GM12878 (cell line): ENCODE measurements around the gene HMGCL. TPM values are rescaled to one million over a fixed set of nuclear protein-coding genes. Genes with fewer than 3 reads are reported as not detected.

ENCODE experiments used
- ATAC-seq: fragments of 200-7000 bp; cut with Tn5 transposase; 3 replicates; pipeline ENCODE4 v1.9.1; 2020; ENCODE audit warnings: mild to moderate bottlenecking, moderate library complexity
- BruUV-seq: library from RNA; stranded (reverse); fragments of 400-500 nt; replicated peaks from 2 replicates; lab custom pipeline; 2021; lab: Mats Ljungman, UMichigan
- CTCF ChIA-PET: fragments of 300-600 bp; sonication (Branson Sonifier 250); formaldehyde crosslinking; extraction: SDS; loops from one replicate; lab custom pipeline; 2021; ENCODE audit warnings: inconsistent platforms; lab: Yijun Ruan, JAX
- POLR2A ChIA-PET: fragments of 350-600 bp; formaldehyde crosslinking; extraction: SDS; loops from one replicate; lab custom pipeline; 2021; ENCODE audit warnings: inconsistent platforms; lab: Charles Lee
- RAD21 ChIA-PET: fragments of 300-600 bp; sonication (Branson Sonifier 250); formaldehyde crosslinking; loops from one replicate; lab custom pipeline; 2023; ENCODE audit warnings: antibody characterized with exemption; ENCODE audit not compliant: unreplicated experiment; lab: Charles Lee
- SMC1A ChIA-PET: fragments of 300-600 bp; sonication (Branson Sonifier 250); formaldehyde crosslinking; loops from one replicate; lab custom pipeline; 2023; ENCODE audit not compliant: unreplicated experiment, uncharacterized antibody; lab: Charles Lee
- DNase-seq: peaks from one replicate; pipeline ENCODE4 v3.0.0-alpha.2; 2011; ENCODE audit warnings: low read depth, low spot score
- FAIRE-seq: peaks from 3 replicates; lab custom pipeline; 2011; peaks lifted over from hg19 to GRCh38; lab: Jason Lieb, UNC
- H2AFZ ChIP-seq: 2 replicates; pipeline ENCODE4 v1.6.0; 2011; ENCODE audit warnings: low read depth, low read length, control low read depth; ENCODE audit not compliant: control insufficient read depth
- H3K27ac ChIP-seq: 2 replicates; pipeline ENCODE4 v1.5.1; 2011; ENCODE audit warnings: control low read depth; ENCODE audit not compliant: control insufficient read depth, insufficient read depth
- H3K27me3 ChIP-seq, 2 experiments: replicated peaks in 1 of 2; 2 replicates each; pipeline versions ENCODE4 v1.6.0 to v1.6.1; 2011; ENCODE audit warnings: low read length in 1 of 2; ENCODE audit not compliant: control insufficient read depth in 2 of 2, insufficient read depth in 2 of 2
- H3K36me3 ChIP-seq, 2 experiments: 2 replicates each; pipeline ENCODE4 v1.5.1; 2011; ENCODE audit warnings: low read length in 1 of 2; ENCODE audit not compliant: control insufficient read depth in 2 of 2, insufficient read depth in 2 of 2
- H3K4me1 ChIP-seq: 2 replicates; pipeline ENCODE4 v1.6.1; 2011; ENCODE audit warnings: mild to moderate bottlenecking, low read length, moderate library complexity, mixed read lengths; ENCODE audit not compliant: control insufficient read depth, insufficient read depth
- H3K4me2 ChIP-seq: 2 replicates; pipeline ENCODE4 v1.6.0; 2011; ENCODE audit warnings: control low read depth; ENCODE audit not compliant: control insufficient read depth, insufficient read depth
- H3K4me3 ChIP-seq: fragments of 200-600 bp; sonication (generic); 2 replicates; pipeline ENCODE4 v1.5.1; 2016
- H3K79me2 ChIP-seq: 2 replicates; pipeline ENCODE4 v1.6.0; 2011; ENCODE audit warnings: low read length; ENCODE audit not compliant: control insufficient read depth, insufficient read depth
- H3K9ac ChIP-seq: 2 replicates; pipeline ENCODE4 v1.8.0; 2011; ENCODE audit warnings: low read length, control low read depth, mixed read lengths; ENCODE audit not compliant: control insufficient read depth, insufficient read depth
- H3K9me3 ChIP-seq: replicated peaks from 3 replicates; pipeline ENCODE4 v1.5.1; 2011; ENCODE audit warnings: mild to moderate bottlenecking, low read length; ENCODE audit not compliant: control insufficient read depth, insufficient read depth
- H4K20me1 ChIP-seq: 2 replicates; pipeline ENCODE4 v1.6.0; 2011; ENCODE audit not compliant: control insufficient read depth, insufficient read depth
- ATF7 ChIP-seq: fragments of 450-650 bp; IDR thresholded peaks from 2 replicates; pipeline ENCODE4 v1.6.1; 2016; ENCODE audit warnings: low read depth, mild to moderate bottlenecking
- BCL11A ChIP-seq: IDR thresholded peaks from 2 replicates; pipeline ENCODE4 v1.6.1; 2011; ENCODE audit warnings: low read depth, low read length
- DPF2 ChIP-seq: fragments of 450-650 bp; IDR thresholded peaks from 2 replicates; pipeline ENCODE4 v1.6.1; 2017; ENCODE audit warnings: mild to moderate bottlenecking
- EED ChIP-seq: sonication (generic); IDR thresholded peaks from 2 replicates; pipeline ENCODE4 v1.6.1; 2016; ENCODE audit warnings: antibody characterized with exemption, low read depth
- IRF4 ChIP-seq: IDR thresholded peaks from 2 replicates; pipeline ENCODE4 v1.6.1; 2011; ENCODE audit warnings: low read depth, low read length
- NFIC ChIP-seq: IDR thresholded peaks from 2 replicates; pipeline ENCODE4 v1.6.1; 2012; ENCODE audit warnings: low read depth, mild to moderate bottlenecking, inconsistent platforms, low read length, moderate library complexity
- RUNX3 ChIP-seq: IDR thresholded peaks from 2 replicates; pipeline ENCODE4 v1.6.1; 2012; ENCODE audit warnings: low read length, inconsistent platforms
- YBX1 ChIP-seq: fragments of 450-650 bp; IDR thresholded peaks from 2 replicates; pipeline ENCODE4 v1.6.1; 2016; ENCODE audit warnings: antibody characterized with exemption
- WGBS: methylation state at CpG from one replicate; pipeline ENCODE4 v1.1.6; 2016; ENCODE audit warnings: low lambda C conversion rate; ENCODE audit not compliant: insufficient replicate concordance, insufficient coverage; ENCODE audit errors: missing lambda C conversion rate; 5-methylcytosine and 5-hydroxymethylcytosine counted together
- in situ Hi-C: fragments of 300-500 bp; cut with MboI; formaldehyde crosslinking; loops from 9 replicates; pipeline ENCODE4 v1.14.3; 2018; ENCODE audit warnings: mixed read lengths
- intact Hi-C: fragments of 100-400 bp; cut with micrococcal nuclease; formaldehyde crosslinking; loops from one replicate; pipeline ENCODE4 v1.14.2; 2022; ENCODE audit not compliant: unreplicated experiment
- polyA plus RNA-seq, 11 experiments: library from polyadenylated mRNA; depleted of rRNA in 4 of 11; unstranded in 6 of 11; stranded (reverse) in 5 of 11; fragments of >200 nt; fragmentation: Nextera tagmentation in 4 of 11; fragmentation: Illumina TruSeq in 1 of 11; extraction: Ambion mirVana in 4 of 11; extraction: Trizol in 1 of 11; gene quantifications; 1 replicate in 1 of 11; 2 replicates in 10 of 11; pipeline versions ENCODE4 v1.2.1 to v1.2.3, GENCODE V29; 2011 to 2016; ENCODE audit warnings: inconsistent platforms in 2 of 11, missing spikeins in 2 of 11, low read depth in 1 of 11
- total RNA-seq, 4 experiments: library from RNA; depleted of rRNA in 3 of 4; stranded (reverse); fragments of >200 nt in 3 of 4; fragmentation: Illumina TruSeq in 1 of 4; extraction: Trizol in 1 of 4; gene quantifications; 2 replicates each; pipeline versions ENCODE4 v1.2.1 to v1.2.3, GENCODE V29; 2013 to 2021
- TF ChIP-seq, protein P1 (sequence below): IDR thresholded peaks from 2 replicates; pipeline ENCODE4 v1.6.1; 2012; ENCODE audit warnings: mild to moderate bottlenecking, low read depth, low read length
- TF ChIP-seq, protein P2 (sequence below): fragments of 450-650 bp; IDR thresholded peaks from 2 replicates; pipeline ENCODE4 v1.6.1; 2017; ENCODE audit warnings: mild to moderate bottlenecking
- TF ChIP-seq, protein P3 (sequence below): fragments of 150-350 bp; IDR thresholded peaks from 2 replicates; pipeline ENCODE4 v1.6.1; 2016; ENCODE audit warnings: low read depth, low read length
- TF ChIP-seq, protein P4 (sequence below): fragments of 450-650 bp; IDR thresholded peaks from 2 replicates; pipeline ENCODE4 v1.6.1; 2017; ENCODE audit warnings: low read depth, mild to moderate bottlenecking, moderate library complexity

The HMGCL gene
- total and polyA plus RNA-seq, 10 of the 15 experiments (the other 5 are each of a cell fraction or from before 2014, with no cell fraction given) = 29.4 to 127 (median 36.4) TPM

DNA sequence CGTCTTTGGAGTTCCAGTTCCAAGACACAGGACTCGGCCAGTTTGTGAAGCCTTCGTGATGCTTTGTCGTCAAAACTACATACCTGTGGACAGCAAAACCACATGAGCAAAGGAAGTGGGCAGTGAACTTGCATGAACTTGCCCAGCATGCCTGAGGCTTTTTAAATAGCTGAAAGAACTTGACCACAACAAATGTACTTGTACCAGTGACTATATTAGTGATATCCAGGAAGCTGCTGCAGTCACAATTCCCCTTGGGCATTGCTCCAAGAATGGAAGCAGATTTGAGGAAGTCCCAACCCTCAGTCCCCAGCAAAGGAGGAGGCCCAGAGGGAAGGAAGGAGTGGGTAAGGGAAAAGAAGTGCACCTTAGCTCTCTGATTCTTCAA is 40.3 kb upstream of the HMGCL start:
- Histone ChIP-seq H3K9me3 (no peaks in the 10 kb centered on the region), H3K79me2 (peaks cover 35% of the 10 kb centered on the region), H3K4me2 (peak overlapping the region; percentile 64), H3K4me1 (peaks cover 10% of the 10 kb centered on the region), H3K27me3 (no peaks in the 10 kb centered on the region), H3K4me3 (peak overlapping the region; percentile 77), H4K20me1 (no peaks in the 10 kb centered on the region), H3K27ac (peak overlapping the region; percentile 63), H2AFZ (no peak overlapping the region), H3K9ac (peak overlapping the region; percentile 52; the same call in 1 of the 2 replicates), H3K36me3 (peaks cover 0 to 5% of the 10 kb centered on the region in 2 experiments; a peak in 2 of 4 replicates)
- RAD21 ChIA-PET = interaction anchor here (0.6 to 4.8 kb wide), 6 partner anchors 27 to 55 kb away, joined by 3 to 20 read pairs (median 6); partner anchors contain the start of genes CNR2 and HMGCL
- intact Hi-C loops (loop anchor here (1.0 kb wide), 1 partner anchor 39 kb away; no protein-coding TSS in a partner anchor), in situ Hi-C loops (loop anchor here (10.0 kb wide), 1 partner anchor 61 kb away; the partner anchor contains the start of gene GALE)
- no TSS peak for BruUV-seq
- CTCF ChIA-PET = interaction anchor here (0.6 to 4.6 kb wide), 14 partner anchors 11 to 75 kb away, joined by 3 to 50 read pairs (median 4); partner anchors contain the start of genes CNR2 and LYPLA2
- DNase-seq = peak; percentile 81
- 25% methylated on average over 4 of the region's 4 CpGs for WGBS
- peak; percentile 78 for FAIRE-seq
- SMC1A ChIA-PET = interaction anchor here (0.8 to 2.7 kb wide), 13 partner anchors 11 to 110 kb away, joined by 3 to 20 read pairs (median 4); partner anchors contain the start of gene CNR2
- POLR2A ChIA-PET = interaction anchor here (1.0 to 1.6 kb wide), 8 partner anchors 27 to 54 kb away, joined by 3 to 8 read pairs (median 4); partner anchors contain the start of genes CNR2 and HMGCL
- ATAC-seq = peak; percentile 67
- TF ChIP-seq RUNX3 (peak; percentile 100), EED (peak; percentile 95), ATF7 (peak; percentile 37), IRF4 (peak; percentile 71; the same call in 1 of the 2 replicates), YBX1 (no peak), BCL11A (peak; percentile 95), NFIC (peak; percentile 94), DPF2 (peak; percentile 88)
- TF ChIP-seq, protein P1, sequence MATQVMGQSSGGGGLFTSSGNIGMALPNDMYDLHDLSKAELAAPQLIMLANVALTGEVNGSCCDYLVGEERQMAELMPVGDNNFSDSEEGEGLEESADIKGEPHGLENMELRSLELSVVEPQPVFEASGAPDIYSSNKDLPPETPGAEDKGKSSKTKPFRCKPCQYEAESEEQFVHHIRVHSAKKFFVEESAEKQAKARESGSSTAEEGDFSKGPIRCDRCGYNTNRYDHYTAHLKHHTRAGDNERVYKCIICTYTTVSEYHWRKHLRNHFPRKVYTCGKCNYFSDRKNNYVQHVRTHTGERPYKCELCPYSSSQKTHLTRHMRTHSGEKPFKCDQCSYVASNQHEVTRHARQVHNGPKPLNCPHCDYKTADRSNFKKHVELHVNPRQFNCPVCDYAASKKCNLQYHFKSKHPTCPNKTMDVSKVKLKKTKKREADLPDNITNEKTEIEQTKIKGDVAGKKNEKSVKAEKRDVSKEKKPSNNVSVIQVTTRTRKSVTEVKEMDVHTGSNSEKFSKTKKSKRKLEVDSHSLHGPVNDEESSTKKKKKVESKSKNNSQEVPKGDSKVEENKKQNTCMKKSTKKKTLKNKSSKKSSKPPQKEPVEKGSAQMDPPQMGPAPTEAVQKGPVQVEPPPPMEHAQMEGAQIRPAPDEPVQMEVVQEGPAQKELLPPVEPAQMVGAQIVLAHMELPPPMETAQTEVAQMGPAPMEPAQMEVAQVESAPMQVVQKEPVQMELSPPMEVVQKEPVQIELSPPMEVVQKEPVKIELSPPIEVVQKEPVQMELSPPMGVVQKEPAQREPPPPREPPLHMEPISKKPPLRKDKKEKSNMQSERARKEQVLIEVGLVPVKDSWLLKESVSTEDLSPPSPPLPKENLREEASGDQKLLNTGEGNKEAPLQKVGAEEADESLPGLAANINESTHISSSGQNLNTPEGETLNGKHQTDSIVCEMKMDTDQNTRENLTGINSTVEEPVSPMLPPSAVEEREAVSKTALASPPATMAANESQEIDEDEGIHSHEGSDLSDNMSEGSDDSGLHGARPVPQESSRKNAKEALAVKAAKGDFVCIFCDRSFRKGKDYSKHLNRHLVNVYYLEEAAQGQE = peak; percentile 50; the same call in 1 of the 2 replicates
- TF ChIP-seq, protein P2, sequence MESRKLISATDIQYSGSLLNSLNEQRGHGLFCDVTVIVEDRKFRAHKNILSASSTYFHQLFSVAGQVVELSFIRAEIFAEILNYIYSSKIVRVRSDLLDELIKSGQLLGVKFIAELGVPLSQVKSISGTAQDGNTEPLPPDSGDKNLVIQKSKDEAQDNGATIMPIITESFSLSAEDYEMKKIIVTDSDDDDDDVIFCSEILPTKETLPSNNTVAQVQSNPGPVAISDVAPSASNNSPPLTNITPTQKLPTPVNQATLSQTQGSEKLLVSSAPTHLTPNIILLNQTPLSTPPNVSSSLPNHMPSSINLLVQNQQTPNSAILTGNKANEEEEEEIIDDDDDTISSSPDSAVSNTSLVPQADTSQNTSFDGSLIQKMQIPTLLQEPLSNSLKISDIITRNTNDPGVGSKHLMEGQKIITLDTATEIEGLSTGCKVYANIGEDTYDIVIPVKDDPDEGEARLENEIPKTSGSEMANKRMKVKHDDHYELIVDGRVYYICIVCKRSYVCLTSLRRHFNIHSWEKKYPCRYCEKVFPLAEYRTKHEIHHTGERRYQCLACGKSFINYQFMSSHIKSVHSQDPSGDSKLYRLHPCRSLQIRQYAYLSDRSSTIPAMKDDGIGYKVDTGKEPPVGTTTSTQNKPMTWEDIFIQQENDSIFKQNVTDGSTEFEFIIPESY = no peak
- TF ChIP-seq, protein P3, sequence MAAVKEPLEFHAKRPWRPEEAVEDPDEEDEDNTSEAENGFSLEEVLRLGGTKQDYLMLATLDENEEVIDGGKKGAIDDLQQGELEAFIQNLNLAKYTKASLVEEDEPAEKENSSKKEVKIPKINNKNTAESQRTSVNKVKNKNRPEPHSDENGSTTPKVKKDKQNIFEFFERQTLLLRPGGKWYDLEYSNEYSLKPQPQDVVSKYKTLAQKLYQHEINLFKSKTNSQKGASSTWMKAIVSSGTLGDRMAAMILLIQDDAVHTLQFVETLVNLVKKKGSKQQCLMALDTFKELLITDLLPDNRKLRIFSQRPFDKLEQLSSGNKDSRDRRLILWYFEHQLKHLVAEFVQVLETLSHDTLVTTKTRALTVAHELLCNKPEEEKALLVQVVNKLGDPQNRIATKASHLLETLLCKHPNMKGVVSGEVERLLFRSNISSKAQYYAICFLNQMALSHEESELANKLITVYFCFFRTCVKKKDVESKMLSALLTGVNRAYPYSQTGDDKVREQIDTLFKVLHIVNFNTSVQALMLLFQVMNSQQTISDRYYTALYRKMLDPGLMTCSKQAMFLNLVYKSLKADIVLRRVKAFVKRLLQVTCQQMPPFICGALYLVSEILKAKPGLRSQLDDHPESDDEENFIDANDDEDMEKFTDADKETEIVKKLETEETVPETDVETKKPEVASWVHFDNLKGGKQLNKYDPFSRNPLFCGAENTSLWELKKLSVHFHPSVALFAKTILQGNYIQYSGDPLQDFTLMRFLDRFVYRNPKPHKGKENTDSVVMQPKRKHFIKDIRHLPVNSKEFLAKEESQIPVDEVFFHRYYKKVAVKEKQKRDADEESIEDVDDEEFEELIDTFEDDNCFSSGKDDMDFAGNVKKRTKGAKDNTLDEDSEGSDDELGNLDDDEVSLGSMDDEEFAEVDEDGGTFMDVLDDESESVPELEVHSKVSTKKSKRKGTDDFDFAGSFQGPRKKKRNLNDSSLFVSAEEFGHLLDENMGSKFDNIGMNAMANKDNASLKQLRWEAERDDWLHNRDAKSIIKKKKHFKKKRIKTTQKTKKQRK = no peak
- TF ChIP-seq, protein P4, sequence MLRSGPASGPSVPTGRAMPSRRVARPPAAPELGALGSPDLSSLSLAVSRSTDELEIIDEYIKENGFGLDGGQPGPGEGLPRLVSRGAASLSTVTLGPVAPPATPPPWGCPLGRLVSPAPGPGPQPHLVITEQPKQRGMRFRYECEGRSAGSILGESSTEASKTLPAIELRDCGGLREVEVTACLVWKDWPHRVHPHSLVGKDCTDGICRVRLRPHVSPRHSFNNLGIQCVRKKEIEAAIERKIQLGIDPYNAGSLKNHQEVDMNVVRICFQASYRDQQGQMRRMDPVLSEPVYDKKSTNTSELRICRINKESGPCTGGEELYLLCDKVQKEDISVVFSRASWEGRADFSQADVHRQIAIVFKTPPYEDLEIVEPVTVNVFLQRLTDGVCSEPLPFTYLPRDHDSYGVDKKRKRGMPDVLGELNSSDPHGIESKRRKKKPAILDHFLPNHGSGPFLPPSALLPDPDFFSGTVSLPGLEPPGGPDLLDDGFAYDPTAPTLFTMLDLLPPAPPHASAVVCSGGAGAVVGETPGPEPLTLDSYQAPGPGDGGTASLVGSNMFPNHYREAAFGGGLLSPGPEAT = peak; percentile 89
